Globus pallidus (tissue), 1 donor: ENCODE measurements around the gene SH2D3A.

Experiments used
- DNase-seq: peaks from one replicate; pipeline ENCODE4 v3.0.0-alpha.2; 2015; ENCODE audit warnings: low spot score

SH2D3A gene

DNA sequence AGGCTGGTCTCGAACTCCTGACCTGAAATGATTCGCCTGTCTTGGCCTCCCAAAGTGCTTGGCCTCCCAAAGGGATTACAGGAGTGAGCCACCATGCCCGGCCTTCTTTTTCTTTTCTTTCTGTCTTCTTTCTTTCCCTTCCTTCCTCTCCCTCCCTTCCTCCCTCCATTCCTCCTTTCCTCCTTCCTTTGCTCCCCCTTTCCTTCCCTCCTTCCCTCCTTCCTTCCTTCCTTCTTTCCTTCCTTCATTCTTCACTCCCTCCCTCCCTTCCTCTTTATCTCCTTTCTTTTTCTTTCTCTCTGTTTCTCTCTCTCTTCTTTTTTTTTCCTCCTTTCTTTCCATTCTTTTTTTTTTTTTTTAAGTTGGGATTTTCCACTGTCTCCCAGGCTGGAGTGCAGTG lies 58.9 kb downstream of the SH2D3A start:
- no peak for DNase-seq

DNA sequence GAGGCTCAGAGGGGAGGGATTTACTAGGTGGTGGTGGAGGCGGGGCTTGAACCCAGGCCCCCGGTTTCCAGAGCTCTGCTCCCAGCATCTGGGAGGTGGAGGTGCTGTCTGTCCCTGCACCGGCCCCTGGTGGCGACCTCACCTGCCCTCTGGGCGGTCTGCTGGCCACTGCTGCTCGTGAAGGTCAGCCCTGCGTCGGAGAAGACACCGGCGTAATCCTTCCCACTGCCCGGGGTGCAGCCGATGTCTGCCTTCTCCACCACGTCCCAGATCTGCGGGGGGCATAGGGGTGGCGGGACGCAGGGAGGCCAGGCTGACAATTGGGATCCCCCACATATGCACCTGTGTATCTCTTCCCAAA lies 59.6 kb downstream of the SH2D3A start:
- no peak for DNase-seq

DNA sequence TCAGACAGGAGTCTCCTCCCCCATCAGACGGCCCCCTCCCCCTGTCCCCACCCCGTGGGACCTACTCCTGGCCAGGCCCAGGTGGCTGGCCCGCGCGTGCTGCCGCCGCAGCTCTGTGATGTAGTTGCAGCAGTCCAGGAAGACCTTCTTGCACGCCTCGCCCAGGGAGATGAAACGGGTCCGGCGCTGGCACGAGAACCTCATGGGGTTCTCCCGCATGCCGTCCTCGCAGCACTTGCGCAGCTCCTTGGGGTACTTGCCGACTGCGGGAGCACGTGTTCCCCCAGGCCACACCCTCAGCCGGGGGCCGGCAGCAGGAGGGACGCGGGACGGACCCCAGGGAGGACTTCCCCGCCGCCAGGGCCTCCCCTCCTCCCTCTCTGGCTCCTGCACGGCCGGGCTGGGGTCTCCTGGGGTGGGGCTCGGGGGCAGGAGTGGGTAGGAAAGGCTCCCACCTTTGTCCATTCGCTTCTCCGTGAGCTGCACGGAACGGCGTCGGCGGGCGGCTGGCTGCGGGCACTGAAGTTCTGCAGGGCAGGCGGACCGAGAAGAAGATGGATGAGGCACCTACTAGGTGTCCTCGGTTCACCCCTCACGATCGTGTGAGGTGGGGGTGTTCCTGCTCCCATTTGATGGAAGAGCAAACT lies 60.1 kb downstream of the SH2D3A start:
- no peak for DNase-seq

DNA sequence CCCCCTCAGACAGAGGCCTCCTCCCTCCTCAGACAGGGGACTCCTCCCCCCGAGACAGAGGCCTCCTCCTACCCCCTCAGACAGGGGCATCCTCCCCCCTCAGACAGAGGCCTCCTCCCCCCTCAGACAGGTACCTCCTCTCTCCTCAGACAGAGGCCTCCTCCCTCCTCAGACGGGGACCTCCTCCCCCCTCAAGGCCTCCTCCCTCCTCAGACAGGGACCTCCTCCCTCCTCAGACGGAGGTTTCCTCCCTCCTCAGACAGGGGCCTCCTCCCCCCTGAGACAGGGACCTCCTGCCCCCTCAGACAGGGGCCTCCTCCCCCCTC lies 60.6 kb downstream of the SH2D3A start:
- no peak for DNase-seq

DNA sequence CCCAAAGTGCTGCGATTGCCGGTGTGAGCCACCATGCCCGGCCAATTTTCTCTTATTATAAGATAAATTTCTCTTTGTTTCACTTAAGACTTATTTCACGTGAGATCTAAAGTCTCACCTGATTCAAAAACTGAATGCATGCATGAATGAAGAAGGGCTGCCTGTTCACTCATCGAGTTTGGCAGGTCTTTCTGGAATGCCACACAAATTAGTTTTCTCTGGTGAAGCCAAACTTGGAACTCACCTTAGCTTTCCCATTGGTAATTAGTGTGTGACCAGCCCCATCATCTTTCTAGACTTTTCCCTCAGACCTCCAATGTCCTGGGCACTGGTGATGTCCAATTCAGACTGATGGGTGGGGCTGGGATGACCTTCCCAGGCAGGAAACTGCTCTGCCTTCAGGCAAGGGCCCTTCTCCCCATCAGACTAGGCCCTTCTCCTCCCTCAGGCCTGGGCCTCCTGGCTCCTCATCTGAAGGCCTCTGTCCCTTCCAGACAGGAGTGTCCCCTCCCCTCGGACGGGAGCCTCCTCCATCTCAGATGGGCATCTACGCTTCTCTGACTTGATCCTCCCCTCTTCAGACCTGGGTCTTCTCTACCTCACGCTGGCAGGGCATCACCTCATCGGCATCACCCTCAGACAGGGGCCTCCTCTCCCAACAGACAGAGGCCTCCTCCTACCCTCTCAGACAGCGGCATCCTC lies 61.2 kb downstream of the SH2D3A start:
- no peak for DNase-seq
